Ovary (tissue), 9 donors: ENCODE results near the gene QRSL1. TPM values are rescaled to one million over a fixed set of nuclear protein-coding genes. Genes with fewer than 3 reads are reported as not detected.

Experiments
- DNase-seq, 5 donors: peaks; one replicate each; pipeline ENCODE4 v3.0.0-alpha.2; 2019 to 2020
- H3K27ac ChIP-seq, 2 donors: fragments of 200-600 bp; one replicate each; pipeline versions ENCODE4 v1.5.1 to v1.8.0; 2019 to 2022
- H3K27me3 ChIP-seq: fragments of 200-600 bp; one replicate; pipeline ENCODE4 v1.8.0; 2022
- H3K36me3 ChIP-seq: fragments of 200-600 bp; sonication (generic); one replicate; pipeline ENCODE4 v1.5.1; 2019
- H3K4me1 ChIP-seq: one replicate; pipeline ENCODE4 v1.8.1; 2013; ENCODE audit warnings: mild to moderate bottlenecking, moderate library complexity; ENCODE audit not compliant: insufficient read depth
- H3K4me3 ChIP-seq: fragments of 200-600 bp; sonication (generic); one replicate; pipeline ENCODE4 v1.5.1; 2017
- H3K9me3 ChIP-seq, 2 donors: fragments of 200-600 bp in 1 of 2; sonication (generic) in 1 of 2; one replicate each; pipeline versions ENCODE4 v1.5.1 to v1.8.1; 2013 to 2019; ENCODE audit warnings: mild to moderate bottlenecking in 1 of 2, moderate library complexity in 1 of 2
- CTCF ChIP-seq, 3 donors: fragments of 450-650 bp in 2 of 3; fragments of 200-600 bp in 1 of 3; IDR thresholded peaks; one replicate each; pipeline versions ENCODE4 v1.5.1 to v1.8.0; 2016 to 2022; ENCODE audit warnings: antibody characterized with exemption in 3 of 3, mild to moderate bottlenecking in 1 of 3
- EP300 ChIP-seq: sonication (generic); formaldehyde crosslinking; IDR thresholded peaks from one replicate; pipeline ENCODE4 v1.6.1; 2017; ENCODE audit warnings: antibody characterized with exemption
- POLR2A ChIP-seq: fragments of 450-650 bp; IDR thresholded peaks from one replicate; pipeline ENCODE4 v1.6.1; 2017; ENCODE audit warnings: antibody characterized with exemption, mild to moderate bottlenecking, moderate library complexity
- WGBS, 3 donors: extraction: QIAGEN DNeasy Blood & Tissue Kit in 1 of 3; methylation state at CpG; one replicate each; pipeline versions ENCODE4 v1.1.5 to v1.1.7; 2013 to 2017; 5-methylcytosine and 5-hydroxymethylcytosine counted together
- intact Hi-C, 4 donors: fragments of 100-400 bp; cut with DNase I; formaldehyde crosslinking; loops; one replicate each; pipeline versions ENCODE4 v1.11.0 to v1.15.1; 2022 to 2023
- polyA plus RNA-seq, 2 donors: library from polyadenylated mRNA; stranded (reverse); fragments of 200-250 nt in 1 of 2; fragments of 350-450 nt in 1 of 2; fragmentation: Illumina TruSeq in 1 of 2; extraction: RNeasy Lipid Tissue Mini Kit (QIAGEN cat#74804) in 1 of 2; gene quantifications; one replicate each; pipeline ENCODE4 v1.2.3, GENCODE V29; 2013 to 2014
- total RNA-seq, 7 donors: library from RNA; depleted of rRNA in 2 of 7; stranded (reverse); fragments of >200 nt in 2 of 7; fragmentation: NEBNext Ultra II Directional in 3 of 7; extraction: Animal tissue kit (Norgen Biotek cat#: 25700) in 3 of 7; gene quantifications; one replicate each; pipeline versions ENCODE4 v1.1.0 to v1.2.4, GENCODE V29; 2016 to 2023
- donor health status: DM: no; HTN: no; CAD: no; lungs with moderate emphysema.
- donor health status: DM: no; HTN: no; CAD: no.
- donor health status: Bipolar disorder and iron deficiency.
- donor health status: DM: yes; HTN: yes; CAD: no.
- donor health status: DM: no; HTN: no; CAD: no.
- donor health status: DM: yes; HTN: yes; CAD: no.

Gene QRSL1
- total and polyA plus RNA-seq, 9 donors, result 6.4 to 15.7 (median 8.6) TPM

- DNase-seq, result no peak
- WGBS, 3 donors, result 49 to 61% (median 58%) methylated on average over 4 of the region's 4 CpGs
- no peak overlapping the region for H3K27ac ChIP-seq
- TF ChIP-seq CTCF (IDR thresholded peaks at IDR 0.05) (no peak), POLR2A (no peak), EP300 (no peak)
- no peaks in the 10 kb centered on the region for H3K27me3 ChIP-seq
- H3K36me3 ChIP-seq, result no peaks in the 10 kb centered on the region
- H3K9me3 ChIP-seq, result no peaks in the 10 kb centered on the region
- intact Hi-C loops, result no loop called here
- H3K4me1 ChIP-seq, result no peaks in the 10 kb centered on the region
- no peak overlapping the region for H3K4me3 ChIP-seq
These were observed 72.7 kb downstream of the QRSL1 start for GRCh38 chr6:106702046-106702445.

- no peak overlapping the region for H3K4me3 ChIP-seq
- no peaks in the 10 kb centered on the region for H3K9me3 ChIP-seq
- no peaks in the 10 kb centered on the region for H3K36me3 ChIP-seq
- no peaks in the 10 kb centered on the region for H3K4me1 ChIP-seq
- no peak for TF ChIP-seq CTCF (IDR thresholded peaks at IDR 0.05)
- TF ChIP-seq EP300, result no peak
- no peak for TF ChIP-seq POLR2A
- no peak for DNase-seq
- no peak overlapping the region for H3K27ac ChIP-seq
- intact Hi-C loops, result no loop called here
- no peaks in the 10 kb centered on the region for H3K27me3 ChIP-seq
- 57 to 69% (median 68%) methylated on average over 10 of the region's 10 CpGs for WGBS, 3 donors
These were observed 73.2 kb downstream of the QRSL1 start for GRCh38 chr6:106702451-106703110.

DNA sequence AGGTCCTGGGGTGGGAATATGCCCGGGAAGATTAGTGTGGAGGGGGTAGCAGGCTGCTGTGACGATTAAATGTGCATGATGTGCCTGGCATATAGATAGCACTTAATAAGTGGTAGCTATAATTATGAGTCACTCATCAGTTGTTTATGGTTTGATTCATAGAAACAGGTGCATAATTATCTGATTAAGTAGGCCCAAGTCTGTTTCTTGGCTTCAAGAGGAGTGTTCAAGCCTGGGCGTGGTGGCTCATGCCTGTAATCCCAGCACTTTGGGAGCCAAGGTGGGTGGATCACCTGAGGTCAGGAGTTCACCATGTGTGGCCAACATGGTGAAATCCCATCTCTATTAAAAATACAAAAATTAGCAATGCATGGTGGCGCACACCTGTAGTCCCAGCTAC, 74.9 kb downstream of the QRSL1 start:
- DNase-seq, result no peak
- Histone ChIP-seq H3K9me3 (no peaks in the 10 kb centered on the region), H3K36me3 (no peaks in the 10 kb centered on the region), H3K4me3 (no peak overlapping the region), H3K4me1 (no peaks in the 10 kb centered on the region), H3K27ac (no peak overlapping the region), H3K27me3 (no peaks in the 10 kb centered on the region)
- WGBS, 3 donors, result 72 to 87% (median 86%) methylated on average over 4 of the region's 4 CpGs
- no peak for TF ChIP-seq EP300
- TF ChIP-seq POLR2A, result no peak
- TF ChIP-seq CTCF (IDR thresholded peaks at IDR 0.05), result no peak
- intact Hi-C loops, result no loop called here

DNA sequence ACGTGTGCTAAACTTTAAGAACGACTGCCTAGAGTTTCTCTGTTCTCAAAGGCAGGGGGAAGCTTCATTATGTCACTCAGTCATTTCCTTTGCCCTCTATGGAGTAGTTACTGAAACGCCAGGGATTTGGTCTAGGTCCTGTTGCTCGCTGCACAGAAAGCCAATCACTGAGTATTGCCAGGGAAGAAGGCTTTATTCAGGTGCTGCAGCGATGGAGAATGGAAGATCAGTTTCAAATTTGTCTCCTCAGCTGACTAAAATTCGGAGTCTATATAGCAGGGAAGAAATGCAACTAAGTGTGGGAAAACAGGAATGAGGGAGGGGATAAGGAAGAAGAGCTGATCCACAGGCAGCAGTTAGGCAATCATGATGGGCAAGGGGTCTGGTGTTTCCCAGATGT, 75.8 kb downstream of the QRSL1 start:
- no peak for TF ChIP-seq POLR2A
- WGBS, 3 donors, result 84 to 86% (median 84%) methylated on average over 6 of the region's 6 CpGs
- Histone ChIP-seq H3K4me3 (no peak overlapping the region), H3K27ac (no peak overlapping the region), H3K27me3 (no peaks in the 10 kb centered on the region), H3K36me3 (no peaks in the 10 kb centered on the region), H3K4me1 (no peaks in the 10 kb centered on the region), H3K9me3 (no peaks in the 10 kb centered on the region)
- intact Hi-C loops, result no loop called here
- DNase-seq, result no peak

DNA sequence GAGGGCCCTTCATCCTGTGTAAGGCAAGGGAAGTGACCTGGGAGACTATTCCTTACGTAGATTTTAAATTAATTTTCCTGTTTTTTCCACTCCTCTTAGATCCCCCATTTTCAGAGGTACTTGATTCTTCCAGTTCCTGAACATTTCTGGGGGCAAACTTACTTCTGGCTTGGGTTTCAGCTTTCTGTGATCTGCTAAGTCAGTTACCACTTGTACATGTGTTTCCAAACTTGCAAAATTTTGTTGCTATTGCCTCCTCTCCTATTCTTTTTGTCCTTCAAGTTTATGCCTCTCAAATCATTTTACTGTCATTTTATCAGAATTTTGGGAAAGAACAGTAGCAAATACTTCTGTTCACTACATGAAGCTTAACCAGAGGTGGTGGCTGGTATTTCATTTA, 81.2 kb downstream of the QRSL1 start:
- DNase-seq, result no peak
- Histone ChIP-seq H3K4me3 (no peak overlapping the region), H3K9me3 (no peaks in the 10 kb centered on the region), H3K27me3 (no peaks in the 10 kb centered on the region), H3K27ac (no peak overlapping the region), H3K36me3 (no peaks in the 10 kb centered on the region), H3K4me1 (no peaks in the 10 kb centered on the region)
- TF ChIP-seq CTCF (IDR thresholded peaks at IDR 0.05) (no peak), EP300 (no peak), POLR2A (no peak)
- WGBS, 3 donors, result 63 to 76% (median 72%) methylated on average over 1 of the region's 1 CpG
- intact Hi-C loops, result no loop called here
